Activated T-cell treated with anti-CD3 and anti-CD28 coated beads for 1 hour (primary cell): Measurements from ENCODE around the gene RAE1.

Experiments
- DNase-seq: peaks from one replicate; pipeline ENCODE4 v3.0.0-alpha.2; 2020; ENCODE audit warnings: low read depth

RAE1 gene, protein sequence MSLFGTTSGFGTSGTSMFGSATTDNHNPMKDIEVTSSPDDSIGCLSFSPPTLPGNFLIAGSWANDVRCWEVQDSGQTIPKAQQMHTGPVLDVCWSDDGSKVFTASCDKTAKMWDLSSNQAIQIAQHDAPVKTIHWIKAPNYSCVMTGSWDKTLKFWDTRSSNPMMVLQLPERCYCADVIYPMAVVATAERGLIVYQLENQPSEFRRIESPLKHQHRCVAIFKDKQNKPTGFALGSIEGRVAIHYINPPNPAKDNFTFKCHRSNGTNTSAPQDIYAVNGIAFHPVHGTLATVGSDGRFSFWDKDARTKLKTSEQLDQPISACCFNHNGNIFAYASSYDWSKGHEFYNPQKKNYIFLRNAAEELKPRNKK

DNA sequence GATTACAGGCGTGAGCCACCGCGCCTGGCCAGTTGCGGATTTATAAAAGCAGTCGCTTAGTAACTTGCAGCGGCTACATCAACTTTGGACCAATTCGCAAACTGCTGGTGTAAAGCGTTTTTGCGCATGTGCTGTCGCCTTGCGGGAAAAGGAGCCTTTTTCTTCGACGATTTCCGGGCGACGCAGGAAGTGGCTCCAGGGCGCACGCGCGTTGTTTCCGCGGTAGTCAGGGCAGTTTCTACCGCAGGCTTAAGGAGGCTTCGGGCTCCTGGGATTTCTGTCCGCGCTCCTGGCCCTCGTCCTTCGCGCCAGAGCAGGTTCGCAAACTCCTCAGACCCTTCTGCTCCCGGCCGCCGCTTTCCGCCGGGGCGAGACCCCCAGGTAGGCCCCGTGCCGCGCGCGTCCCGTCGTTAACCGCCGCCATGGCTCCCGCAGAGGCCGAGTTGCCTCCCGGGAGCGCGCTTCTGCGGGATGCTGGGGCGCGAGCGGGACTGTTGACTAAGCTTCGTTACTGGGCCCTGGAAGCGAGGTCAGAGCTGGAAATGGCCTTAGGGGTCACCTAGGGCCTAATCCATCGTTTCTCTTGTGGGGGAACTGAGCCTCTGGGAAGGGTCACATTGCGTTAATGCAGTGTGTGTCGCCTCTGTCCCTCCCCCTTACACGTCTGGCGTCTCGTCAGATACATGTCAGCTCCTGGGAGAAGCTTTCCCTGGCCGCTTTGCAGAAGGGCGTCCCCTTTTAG is at the start of gene RAE1:
TSS of gene RAE1 (plus strand) at position 214 of the 742 bp plus-strand sequence. CDS start 2,784 bp downstream, outside the sequence.
- peak; percentile 89 for DNase-seq

DNA sequence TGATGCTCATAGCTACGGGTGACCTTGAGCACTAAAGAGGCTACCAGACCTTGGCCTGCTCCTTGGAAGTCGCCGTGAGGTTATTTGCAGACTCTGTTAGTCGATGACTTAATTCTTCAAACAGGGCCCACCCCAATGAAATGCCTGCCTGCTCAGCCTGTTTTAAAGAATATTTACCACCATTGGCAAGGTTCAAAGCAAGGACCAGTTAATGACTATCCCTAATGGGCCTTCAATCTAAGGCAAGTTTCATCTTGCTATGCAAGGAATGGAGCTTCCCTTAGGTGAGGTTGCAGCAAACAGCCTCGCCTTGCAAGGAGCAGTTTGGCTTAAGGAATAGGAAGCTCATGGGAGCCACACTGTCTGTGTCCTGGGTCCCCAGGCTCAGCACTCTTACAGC is 44.3 kb upstream of the RAE1 start:
- DNase-seq: no peak

DNA sequence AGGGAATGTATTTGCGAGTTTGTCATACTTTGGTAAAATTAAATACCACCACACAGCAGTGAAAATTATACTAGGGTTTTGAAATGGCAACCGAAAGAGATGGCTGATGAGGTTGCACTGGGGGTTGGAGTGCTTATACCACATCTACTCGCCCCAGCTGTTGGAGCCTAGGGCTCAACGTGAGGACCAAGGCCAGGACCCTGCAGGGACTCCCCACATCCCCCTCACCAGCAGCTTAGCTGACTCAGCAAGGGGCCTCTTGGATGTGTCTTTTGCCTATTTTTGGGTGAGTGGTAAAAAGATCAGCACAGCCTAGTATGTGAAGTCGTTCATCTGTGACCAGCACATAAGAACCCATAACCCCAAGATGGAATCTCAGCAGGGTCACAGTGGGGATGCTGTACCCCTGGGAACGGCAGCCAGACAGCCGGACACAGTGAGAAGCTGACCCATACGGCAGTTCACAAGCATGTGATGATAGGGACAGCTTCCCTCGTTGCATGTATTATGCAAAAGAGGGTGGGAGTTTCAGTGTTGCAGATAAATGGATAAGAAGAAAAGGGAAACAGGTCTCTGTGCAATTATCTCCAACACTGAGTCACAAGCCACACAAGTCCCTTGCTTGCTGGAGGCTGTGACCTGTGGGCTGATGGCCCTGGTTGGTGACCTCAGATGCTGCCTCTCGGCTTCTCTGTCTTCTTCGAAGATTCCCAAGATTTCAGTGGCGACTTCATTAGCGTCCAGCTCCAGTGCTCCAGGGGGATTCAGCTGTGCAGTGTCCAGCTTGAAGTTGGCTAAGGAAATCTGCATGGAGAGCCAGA is 42.4 kb upstream of the RAE1 start:
- DNase-seq: no peak

DNA sequence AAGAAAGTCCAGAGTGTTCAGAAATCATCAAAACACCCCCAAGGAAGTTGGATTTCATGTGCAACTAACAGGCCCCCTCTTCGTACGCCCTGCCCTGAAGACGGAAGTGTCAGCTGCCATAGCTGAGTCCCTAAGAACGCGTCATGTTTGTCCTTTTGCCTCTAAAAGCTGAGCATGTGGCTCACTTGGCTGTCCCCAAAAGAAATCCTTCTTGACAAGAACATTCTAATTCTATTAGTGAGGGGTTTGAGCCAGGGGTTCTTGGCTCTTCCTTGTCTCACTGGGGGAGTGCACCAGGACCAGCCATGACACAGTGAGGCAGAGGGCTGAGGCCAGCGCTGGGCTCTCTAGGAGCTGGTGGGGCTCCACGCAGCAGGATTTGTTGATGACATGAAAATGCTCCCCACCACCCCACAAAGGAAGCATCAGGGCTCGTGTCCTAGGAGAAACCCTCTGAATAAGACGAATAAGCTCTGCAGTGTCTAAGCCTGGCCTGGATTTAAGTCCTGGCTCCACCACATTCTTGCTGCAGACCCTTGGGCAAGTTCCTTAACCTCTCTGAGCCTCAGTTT is 41.4 kb upstream of the RAE1 start:
- DNase-seq: no peak

DNA sequence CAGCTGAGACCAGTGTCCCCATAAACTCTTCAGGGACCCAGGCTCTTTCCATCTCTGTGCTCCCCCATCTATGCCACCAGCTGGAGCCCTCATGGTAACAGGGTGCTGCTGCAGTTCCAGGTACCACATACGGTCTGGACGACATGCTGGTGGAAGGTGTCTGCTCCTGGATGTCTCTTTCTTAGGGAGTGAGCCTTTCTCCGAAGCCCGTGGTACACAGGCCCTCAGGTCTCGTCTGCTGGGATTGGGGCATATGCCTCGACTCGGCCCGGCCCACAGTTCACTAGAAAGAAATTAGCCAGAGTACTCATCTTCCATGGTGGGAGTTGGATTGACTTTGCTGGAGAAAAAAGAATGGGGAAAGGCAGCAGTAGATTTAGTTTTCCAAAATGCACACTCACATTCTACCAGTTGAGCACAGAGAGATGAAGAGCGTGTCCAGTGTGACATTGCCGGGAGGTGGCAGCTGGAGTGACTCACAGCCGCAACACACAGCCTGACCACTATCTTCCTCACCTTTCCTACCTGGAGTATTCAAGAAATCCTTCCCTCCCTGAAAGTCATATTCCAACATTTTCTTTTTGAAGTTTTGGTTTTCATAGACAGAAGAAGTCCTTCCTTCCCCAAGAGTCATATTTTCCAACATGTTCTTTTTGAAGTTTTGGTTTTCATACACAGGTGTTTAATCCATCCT is 40.1 kb upstream of the RAE1 start:
- no peak for DNase-seq

DNA sequence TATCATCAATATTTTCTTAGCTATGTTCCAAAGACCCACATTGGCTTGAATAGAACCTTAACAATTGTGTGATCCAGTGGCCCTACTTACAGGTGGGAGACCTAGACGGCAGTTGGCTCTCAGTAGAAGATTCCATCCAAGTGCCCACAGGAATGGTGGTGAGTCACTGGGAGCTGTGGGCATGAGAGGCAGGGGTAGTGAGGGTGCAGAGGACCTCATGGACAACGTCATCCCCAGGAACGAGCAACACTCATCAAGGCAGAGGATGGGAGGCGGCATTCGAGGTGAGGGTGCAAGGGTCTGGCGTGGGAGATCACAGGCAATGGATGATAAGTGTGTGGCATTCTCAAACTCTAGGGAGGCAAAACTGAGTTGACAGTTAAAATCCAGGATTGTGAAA is 38.9 kb upstream of the RAE1 start:
- no peak for DNase-seq

DNA sequence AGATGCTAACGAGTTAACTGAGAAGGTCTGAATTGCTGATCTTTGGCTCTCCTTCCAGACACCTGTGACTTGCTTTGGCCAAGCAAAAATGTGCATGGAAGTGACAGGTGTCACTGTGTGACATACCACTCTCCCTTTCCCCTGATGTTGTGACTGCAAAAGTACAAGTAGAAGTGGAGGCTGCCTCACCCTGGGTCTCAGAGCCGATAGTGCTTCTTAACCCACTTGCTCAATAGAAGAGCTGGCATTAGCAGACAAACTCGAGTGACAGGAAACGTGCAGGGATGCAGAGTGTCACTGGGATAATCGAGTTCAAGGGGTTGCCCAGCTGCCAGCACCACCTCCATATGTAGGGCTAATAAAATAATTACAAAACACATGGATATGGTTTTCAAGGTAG is 37.8 kb upstream of the RAE1 start:
- no peak for DNase-seq

DNA sequence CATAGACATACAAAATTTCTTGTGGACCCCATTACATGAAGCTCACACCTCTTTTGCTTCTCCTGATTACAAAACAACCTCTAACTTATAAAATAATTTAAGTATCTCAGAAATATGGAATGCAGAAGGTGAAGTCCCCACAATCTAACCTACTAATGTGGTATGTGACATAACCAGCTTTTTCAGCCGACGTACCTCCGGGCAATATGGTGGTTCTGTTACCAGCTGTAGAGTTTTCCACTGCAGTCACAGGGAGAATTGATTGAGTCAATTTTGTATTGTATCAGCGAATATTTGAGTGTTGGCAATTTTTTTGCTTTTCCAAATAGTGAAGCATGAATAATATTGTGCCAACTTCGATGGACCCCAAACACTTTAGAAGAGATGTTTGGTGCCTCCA is 37.1 kb upstream of the RAE1 start:
- no peak for DNase-seq

DNA sequence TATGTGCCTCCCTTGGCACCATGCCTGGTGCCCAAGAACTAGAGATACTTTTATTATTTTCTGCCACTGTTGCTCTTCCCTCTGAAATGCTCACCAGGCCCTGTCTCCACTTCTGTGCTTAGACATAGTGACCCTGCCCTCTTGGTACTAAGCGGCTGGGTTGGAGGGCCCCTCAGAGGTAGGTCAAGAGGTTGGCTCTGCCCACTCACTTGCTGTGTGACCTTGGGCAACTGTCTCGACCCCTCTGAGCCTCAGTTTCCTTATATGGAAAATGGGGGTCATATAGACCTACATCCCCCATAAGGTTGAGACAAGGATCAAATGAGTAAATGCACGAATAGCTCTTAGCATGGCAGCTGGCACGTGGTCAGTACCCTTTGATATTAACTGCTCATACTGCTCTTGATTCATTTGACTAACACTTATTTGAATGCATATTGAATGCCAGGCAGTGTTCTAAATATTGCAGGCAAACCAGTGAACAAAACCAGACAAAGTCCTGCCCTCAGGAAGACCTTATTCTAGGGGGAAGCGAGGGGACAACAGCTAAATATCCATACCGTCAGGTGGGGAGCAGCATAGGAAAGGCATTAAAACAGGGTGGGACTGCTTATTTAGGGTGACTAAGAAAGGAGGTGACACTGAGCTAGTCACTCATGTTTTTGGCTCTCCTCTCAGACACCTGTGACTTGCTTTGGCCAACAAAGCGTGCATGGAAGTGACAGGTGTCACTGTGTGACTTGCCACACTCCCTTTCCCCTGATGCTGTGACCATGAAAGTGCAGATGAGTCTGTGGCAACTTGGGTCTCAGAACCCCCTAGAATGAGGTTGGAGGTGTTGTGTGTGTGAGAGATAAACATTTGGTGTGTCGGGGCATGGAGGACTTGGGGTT is 35.7 kb upstream of the RAE1 start:
- DNase-seq: no peak

DNA sequence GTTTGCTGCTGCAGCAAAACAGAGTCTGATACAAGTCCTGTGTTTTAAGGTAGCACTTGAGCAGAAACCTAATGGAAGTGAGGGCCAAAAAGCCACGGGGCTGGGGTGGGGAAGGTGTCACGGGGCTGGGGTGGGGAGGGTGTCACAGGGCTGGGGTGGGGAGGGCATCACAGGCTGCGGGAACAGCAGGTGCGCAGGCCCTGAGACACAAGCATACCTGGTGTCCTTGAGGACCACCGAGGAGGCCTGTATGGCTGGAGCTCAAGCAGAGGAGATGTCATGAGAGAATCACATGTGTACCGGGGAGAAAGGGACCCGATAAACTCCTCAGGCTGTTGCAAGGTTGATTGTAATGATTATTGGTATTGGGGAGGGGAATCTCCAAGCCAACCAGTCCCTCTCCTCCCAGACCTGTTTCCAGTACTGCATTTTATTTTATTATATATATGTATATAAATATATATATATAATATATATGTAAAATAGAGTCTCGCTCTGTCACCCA is 35.0 kb upstream of the RAE1 start:
- no peak for DNase-seq

DNA sequence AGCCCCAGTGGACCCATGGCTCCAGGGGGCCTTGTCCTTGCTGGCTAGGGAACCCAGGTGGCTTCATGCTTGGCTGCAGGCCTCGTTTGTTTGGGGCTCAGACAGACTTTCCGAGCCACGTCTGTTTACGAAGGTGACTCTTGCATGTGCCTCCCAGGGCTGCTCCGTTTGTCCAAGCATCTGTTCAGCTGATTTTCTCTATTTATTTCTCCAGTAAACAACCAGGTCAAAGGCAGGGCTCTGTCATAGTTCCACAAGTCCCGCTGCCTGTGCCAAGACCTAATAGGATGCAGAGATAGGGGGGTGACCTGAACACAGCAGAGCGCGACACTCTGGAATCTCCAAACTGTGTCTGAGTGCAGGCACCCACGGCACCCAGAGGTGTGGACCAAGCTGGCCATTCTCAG is 34.3 kb upstream of the RAE1 start:
- no peak for DNase-seq

DNA sequence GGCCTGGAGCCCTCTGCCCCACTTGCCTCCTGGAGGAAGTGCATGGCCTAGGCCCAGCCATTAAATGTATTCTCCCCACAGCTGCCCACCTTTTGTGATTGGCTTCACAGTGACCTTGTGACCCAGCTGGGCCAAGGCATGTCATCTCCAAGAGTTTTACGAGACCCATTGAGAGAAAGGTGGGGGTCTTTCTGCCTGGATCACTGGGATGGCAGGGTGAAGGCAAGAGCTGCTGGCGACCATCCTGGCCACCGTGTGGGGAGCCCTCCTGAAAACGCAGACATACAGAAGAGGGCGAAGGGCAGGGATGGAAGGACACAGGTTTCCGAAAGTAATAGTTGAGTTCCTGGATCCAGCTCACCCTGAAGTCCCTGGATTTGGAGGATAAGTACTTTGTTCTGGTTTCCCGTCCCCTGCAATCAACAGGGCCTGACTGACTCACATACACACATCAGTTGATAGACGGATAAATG is 33.7 kb upstream of the RAE1 start:
- no peak for DNase-seq

DNA sequence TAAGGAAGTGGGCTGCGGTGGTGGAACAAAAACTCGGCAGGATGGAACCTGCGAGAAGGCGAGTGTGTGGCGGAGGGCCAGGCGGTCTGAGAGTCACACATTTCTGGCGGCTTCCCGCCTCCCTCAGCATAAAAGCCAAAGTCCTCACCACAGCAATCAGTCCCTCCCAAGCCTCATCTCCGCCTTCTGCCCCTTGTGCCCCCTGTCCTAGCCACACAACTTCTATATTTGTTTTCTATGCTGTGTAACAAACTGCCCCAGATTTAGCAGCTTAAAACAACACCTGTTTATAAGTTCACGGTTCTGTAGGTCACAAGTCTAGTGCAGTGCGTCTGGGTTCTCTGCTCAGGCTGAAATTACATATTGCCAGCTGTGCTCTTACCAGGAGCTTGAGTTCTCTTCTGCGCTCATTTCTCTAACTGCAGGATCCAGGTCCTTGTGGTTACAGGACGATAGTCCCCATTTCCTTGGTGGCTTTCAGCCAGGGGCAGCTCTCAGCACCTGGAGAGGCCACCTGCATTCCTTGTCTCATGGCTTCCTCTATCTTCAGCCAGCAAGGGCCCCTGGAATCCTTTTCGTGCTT is 33.2 kb upstream of the RAE1 start:
- DNase-seq: no peak

DNA sequence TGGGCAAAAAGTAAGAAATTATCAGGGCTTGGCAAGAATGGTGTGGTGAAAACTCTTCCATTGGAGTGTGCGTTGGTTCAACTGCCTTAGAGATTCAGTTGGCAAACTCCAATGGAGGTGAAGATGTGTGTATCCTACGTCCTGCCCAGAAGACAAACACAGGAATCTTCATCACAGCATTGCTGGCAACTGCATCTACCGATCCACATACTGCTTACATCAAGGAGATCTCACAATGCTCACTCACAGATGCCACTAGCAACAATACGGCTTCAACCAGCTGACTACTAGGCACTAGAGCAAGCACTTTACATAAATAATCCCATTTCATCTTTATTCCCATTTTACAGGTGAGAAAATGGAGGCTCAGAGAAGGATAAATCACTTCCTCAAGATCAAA is 31.5 kb upstream of the RAE1 start:
- no peak for DNase-seq

DNA sequence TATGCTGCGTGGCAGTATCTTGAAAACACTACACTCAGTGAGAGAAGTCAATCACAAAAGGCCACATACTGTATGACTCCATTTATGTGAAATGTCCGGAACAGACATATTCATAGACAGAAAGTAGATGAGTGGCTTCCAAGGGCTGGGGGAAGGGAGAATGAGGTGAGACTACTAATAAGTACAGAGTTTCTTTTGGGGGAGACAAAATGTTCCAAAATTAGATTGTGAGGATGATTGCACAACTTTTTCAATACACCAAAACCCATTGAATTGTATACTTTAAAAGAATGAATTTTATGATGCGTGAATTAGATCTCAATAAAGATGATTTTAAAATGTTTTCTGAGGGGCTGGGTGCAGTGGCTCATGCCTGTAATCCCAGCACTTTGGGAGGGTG is 30.7 kb upstream of the RAE1 start:
- DNase-seq: no peak

DNA sequence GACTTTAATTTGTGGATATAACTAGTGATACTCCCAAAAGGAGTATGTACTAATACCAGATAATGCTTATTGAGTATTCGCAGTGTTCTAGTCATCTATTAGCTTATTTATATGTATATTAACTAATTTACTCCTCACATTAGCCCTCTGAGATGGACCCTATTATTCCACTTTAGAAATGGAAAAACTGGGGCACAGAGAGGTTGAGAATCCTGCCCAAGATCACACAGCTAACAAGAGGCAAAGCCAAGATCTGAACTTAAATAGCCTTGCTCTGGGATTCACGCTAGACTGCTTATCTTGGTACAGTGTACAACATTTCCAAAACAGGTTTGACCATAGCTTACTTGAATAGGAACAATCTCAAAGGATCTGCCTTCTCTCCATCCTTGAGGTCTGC is 29.9 kb upstream of the RAE1 start:
- no peak for DNase-seq

DNA sequence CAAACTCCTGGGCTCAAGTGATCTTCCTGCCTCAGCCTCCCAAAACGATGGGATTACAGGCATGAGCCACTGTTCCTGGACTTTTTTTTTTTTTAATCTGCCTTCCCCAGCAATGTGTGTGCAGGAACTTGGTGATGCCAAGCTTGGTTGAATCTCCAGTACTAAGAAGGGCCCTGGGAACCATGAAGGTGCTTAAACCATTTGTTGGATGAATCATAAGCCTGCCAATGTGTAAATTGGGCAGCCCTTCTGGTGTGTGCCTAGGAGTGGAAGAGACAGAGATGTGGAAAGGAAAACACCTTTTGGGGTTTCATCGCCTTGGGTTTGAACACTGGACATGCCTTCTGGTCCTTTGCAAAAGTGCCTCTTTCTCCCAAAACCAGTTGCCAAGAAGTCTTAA is 28.6 kb upstream of the RAE1 start:
- DNase-seq: no peak

DNA sequence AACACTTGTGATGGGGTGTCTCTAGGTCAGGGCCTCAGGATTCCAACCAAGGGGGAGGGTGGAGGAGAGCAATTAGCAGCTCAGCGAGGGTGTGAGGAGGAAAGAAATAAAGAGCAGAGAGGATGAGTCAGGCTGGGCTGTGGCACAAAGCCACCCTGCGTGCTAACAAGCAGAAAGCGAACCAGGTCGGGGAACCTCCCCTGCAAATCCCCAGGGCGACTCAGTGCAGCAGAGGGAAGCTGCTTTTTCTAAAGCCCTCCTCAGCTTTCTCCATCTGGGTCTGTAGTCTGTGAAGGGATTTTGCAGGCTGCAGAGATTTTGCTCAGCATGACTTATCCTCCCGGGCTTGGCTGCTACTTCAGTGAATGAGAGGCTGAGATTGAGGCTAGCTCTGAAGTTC is 28.0 kb upstream of the RAE1 start:
- DNase-seq: no peak

DNA sequence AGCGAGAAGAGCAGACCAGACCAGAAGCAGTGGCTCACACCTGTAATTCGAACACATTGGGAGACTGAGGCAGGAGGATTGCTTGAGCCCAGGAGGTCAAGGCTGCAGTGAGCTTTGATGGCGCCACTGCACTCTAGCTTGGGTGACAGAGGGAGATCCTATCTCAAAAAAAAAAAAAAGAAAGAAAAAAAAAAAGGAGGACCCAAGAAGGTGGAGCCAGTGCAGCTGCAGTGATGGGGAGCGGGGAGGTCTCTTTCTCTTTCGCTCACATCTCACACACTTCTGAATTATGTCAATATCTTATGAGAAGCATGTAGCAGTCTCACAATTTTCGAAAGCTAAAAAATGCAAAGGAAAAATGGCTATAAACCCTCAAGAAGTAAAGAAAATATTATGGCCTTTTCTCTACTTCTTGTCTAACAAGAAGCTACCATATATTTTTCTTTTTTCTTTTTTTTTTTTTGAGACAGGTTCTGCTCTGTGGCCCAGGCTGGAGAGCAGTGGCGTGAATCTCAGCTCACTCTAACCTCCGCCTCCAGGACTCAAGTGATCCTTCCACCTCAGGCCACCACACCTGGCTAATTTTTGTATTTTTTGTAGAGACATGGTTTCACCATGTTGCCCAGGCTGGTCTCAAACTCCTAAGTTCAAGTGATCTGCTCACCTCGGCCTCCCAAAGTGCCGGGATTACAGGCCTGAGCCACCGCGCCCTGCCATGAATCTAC is 25.3 kb upstream of the RAE1 start:
- no peak for DNase-seq
